T-helper 1 cell (primary cell): ENCODE results near the gene PFDN1.
"Not testable (repeated sequence)": the region's sequence is repeated elsewhere in the genome, so short reads cannot be mapped to it uniquely, and the experiment has no call there.

ENCODE experiments used
- DNase-seq, 5 donors: peaks; one replicate each; pipeline ENCODE4 v3.0.0-alpha.2; 2012 to 2020

Gene PFDN1

GRCh38 chr5:140208065-140208464, 94.8 kb downstream of the PFDN1 start:
- no peak for DNase-seq

- no peak for DNase-seq
These were observed 95.5 kb downstream of the PFDN1 start for GRCh38 chr5:140207250-140207964.

- no peak for DNase-seq
These were observed 96.9 kb downstream of the PFDN1 start for GRCh38 chr5:140205952-140206351.

- DNase-seq: no peak
These were observed 97.7 kb downstream of the PFDN1 start for GRCh38 chr5:140205216-140205615.

- no peak for DNase-seq
These were observed 100.3 kb downstream of the PFDN1 start for GRCh38 chr5:140202610-140203009.

GRCh38 chr5:140202078-140202477, 100.8 kb downstream of the PFDN1 start:
- no peak for DNase-seq

- DNase-seq: not testable (repeated sequence)
These were observed 104.0 kb downstream of the PFDN1 start for GRCh38 chr5:140198915-140199314.

- no peak for DNase-seq
These were observed 105.9 kb downstream of the PFDN1 start for GRCh38 chr5:140197023-140197422.

GRCh38 chr5:140196115-140196814, 106.6 kb downstream of the PFDN1 start:
- DNase-seq: no peak
